ENCODE data around the gene DFFB.

Gene DFFB

DNA sequence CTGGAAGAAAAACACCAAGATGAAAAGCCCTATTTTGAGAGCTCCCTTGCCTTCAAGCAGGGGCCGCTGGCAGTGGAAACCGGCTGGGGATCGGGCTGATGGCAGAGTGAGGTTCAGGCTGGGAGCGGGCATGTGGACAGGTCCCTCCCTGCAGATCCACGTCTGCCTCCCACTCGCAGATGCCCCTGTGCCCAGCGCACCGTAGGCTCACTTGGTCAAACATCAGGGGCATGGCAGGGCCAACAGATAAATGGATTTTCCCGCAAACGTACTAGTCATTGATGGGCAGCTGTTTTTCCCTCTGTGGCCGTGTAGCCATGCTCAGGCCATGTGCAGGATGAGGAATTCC is 49.4 kb downstream of the DFFB start:
- Histone ChIP-seq H3K9ac (ENCODE audit: insufficient read length, low read depth) (no peak overlapping the region), H3K36me3 (ENCODE audit: insufficient read depth, insufficient read length, low read length) (peaks cover 2% of the 10 kb centered on the region), H3K4me3 (ENCODE audit: insufficient read length, low read depth) (no peak overlapping the region), H3K27me3 (ENCODE audit: insufficient read depth, insufficient read length) (no peaks in the 10 kb centered on the region), H3K4me1 (ENCODE audit: insufficient read depth, insufficient read length) (peaks cover 23% of the 10 kb centered on the region), H3K9me3 (ENCODE audit: insufficient read depth, low read length) (no peaks in the 10 kb centered on the region)
- TF ChIP-seq SUZ12 (IDR thresholded peaks at IDR 0.05; ENCODE audit: extremely low read depth, insufficient read depth, insufficient read length), result no peak
- TF ChIP-seq YY1 (IDR thresholded peaks at IDR 0.05; ENCODE audit: insufficient read depth, insufficient read length), result no peak
- no peak for TF ChIP-seq ZNF274 (IDR thresholded peaks at IDR 0.05; ENCODE audit: low read depth, low read length)
- no peak for DNase-seq (ENCODE audit: low read depth, low spot score)

DNA sequence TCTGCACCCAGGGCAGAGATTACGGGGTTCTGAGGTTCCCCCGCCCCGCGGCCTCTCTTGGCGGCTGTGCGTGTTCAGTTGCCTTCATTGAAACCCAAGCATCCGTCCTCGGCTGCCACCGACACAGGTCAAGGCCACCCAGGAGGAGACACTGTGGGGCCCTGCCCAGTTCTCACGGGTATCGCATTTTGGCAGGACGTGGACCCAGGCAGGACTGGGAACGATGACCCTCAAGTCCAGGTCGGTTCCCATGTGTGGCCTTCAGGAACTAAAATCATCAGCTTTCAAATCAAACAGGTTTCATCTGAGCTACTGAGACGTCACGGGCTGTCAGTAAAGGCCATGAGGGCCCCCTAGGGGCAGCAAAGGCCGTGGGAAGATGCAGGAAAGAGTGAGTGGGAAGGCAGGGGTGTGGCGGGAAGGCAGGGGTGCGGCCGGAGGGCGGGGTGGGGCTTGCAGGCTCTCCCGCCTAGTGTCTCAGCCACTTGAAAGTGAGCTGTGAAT is 49.8 kb downstream of the DFFB start:
- no peaks in the 10 kb centered on the region for H3K9me3 ChIP-seq (ENCODE audit: insufficient read depth, low read length)
- no peaks in the 10 kb centered on the region for H3K27me3 ChIP-seq (ENCODE audit: insufficient read depth, insufficient read length)
- H3K4me1 ChIP-seq (ENCODE audit: insufficient read depth, insufficient read length), result peaks cover 24% of the 10 kb centered on the region
- H3K36me3 ChIP-seq (ENCODE audit: insufficient read depth, insufficient read length, low read length), result peaks cover 2% of the 10 kb centered on the region
- TF ChIP-seq SUZ12 (IDR thresholded peaks at IDR 0.05; ENCODE audit: extremely low read depth, insufficient read depth, insufficient read length), result no peak
- no peak for TF ChIP-seq YY1 (IDR thresholded peaks at IDR 0.05; ENCODE audit: insufficient read depth, insufficient read length)
- no peak for TF ChIP-seq ZNF274 (IDR thresholded peaks at IDR 0.05; ENCODE audit: low read depth, low read length)
- H3K4me3 ChIP-seq (ENCODE audit: insufficient read length, low read depth), result no peak overlapping the region
- no peak overlapping the region for H3K9ac ChIP-seq (ENCODE audit: insufficient read length, low read depth)
- no peak for DNase-seq (ENCODE audit: low read depth, low spot score)

DNA sequence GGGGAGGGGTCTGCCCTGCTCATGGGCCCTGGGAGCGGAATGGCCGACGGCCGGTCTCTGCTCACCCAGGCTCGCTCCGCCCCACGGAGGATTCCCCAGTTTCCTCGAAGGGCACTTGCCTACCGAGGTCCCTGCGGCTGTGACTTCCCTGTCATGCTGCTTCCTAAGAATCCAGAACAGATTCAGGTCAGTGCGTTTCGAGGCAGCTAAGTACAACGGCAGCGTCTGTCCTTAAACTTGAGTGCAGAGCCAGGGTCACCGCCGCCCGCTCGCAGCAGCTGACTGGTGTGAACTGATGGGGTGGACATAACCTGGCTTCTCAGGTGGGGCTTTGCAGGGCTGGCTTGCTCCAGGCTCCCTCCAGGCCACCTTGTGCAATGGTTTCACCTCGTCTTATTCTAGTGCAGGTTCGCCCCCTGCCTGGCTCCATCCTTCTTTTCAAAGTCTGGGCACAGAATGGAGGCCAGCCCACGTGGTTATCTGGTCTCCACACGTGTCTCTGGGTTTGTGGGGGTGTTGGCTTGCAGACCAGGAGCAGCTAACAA is 50.4 kb downstream of the DFFB start:
- no peak for DNase-seq (ENCODE audit: low read depth, low spot score)
- Histone ChIP-seq H3K27me3 (ENCODE audit: insufficient read depth, insufficient read length) (no peaks in the 10 kb centered on the region), H3K9ac (ENCODE audit: insufficient read length, low read depth) (no peak overlapping the region), H3K4me1 (ENCODE audit: insufficient read depth, insufficient read length) (peaks cover 23% of the 10 kb centered on the region), H3K36me3 (ENCODE audit: insufficient read depth, insufficient read length, low read length) (peaks cover 2% of the 10 kb centered on the region), H3K4me3 (ENCODE audit: insufficient read length, low read depth) (no peak overlapping the region), H3K9me3 (ENCODE audit: insufficient read depth, low read length) (no peaks in the 10 kb centered on the region)
- no peak for TF ChIP-seq SUZ12 (IDR thresholded peaks at IDR 0.05; ENCODE audit: extremely low read depth, insufficient read depth, insufficient read length)
- no peak for TF ChIP-seq ZNF274 (IDR thresholded peaks at IDR 0.05; ENCODE audit: low read depth, low read length)
- TF ChIP-seq YY1 (IDR thresholded peaks at IDR 0.05; ENCODE audit: insufficient read depth, insufficient read length), result no peak

DNA sequence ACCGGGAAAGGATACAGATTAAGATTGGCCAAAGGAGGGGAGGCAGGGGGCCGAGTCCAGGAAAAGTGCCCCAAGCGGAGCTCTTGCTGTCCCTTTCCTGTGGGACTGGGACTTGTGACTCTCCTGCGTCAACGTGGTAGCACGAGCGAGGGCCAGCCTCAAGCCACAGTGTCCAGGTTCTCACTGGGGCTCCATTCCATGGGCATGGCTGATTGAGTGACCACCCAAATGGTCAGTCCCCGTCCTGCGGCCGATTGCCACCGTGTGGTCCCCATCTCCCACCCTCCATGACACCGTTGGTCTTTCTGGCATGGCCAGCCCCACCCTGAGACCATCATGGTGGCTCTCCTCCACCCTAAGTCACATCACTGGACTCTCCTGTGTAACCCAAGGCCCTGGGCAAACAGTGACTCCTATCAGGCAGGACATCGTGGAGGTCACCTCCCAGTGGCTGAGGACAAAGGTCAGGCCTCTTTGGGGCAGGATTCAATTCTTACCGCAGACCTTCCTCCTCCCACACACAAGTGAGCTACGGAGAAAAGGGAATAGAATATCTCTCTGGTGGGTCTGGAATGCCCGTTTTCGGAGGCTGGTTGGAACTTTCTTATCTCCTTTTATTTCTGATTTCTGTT is 51.7 kb downstream of the DFFB start:
- Histone ChIP-seq H3K4me1 (ENCODE audit: insufficient read depth, insufficient read length) (peaks cover 17% of the 10 kb centered on the region), H3K4me3 (ENCODE audit: insufficient read length, low read depth) (no peak overlapping the region)

DNA sequence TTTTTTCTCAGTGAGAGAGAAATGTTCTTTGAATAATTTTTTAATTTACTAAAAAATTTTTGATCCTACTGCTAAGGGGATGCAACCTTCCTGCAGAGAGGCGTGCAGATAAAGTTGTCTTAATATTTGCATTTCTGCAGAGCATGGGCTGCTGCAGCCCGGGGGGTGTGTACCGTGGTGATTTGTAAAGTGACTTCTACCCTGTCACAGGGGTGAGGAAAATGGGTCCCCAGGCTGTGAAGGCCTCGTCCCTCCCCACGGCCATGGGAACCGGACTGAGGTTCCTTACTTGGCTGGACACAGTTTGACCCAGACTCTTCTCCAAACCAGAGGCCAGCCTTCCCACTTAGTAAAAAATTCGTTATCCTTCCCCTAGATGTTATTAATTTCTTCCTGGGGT is 52.3 kb downstream of the DFFB start:
- Histone ChIP-seq H3K4me1 (ENCODE audit: insufficient read depth, insufficient read length) (peaks cover 17% of the 10 kb centered on the region), H3K9me3 (ENCODE audit: insufficient read depth, low read length) (no peaks in the 10 kb centered on the region), H3K36me3 (ENCODE audit: insufficient read depth, insufficient read length, low read length) (no peaks in the 10 kb centered on the region), H3K4me3 (ENCODE audit: insufficient read length, low read depth) (no peak overlapping the region), H3K9ac (ENCODE audit: insufficient read length, low read depth) (no peak overlapping the region), H3K27me3 (ENCODE audit: insufficient read depth, insufficient read length) (no peaks in the 10 kb centered on the region)
- TF ChIP-seq YY1 (IDR thresholded peaks at IDR 0.05; ENCODE audit: insufficient read depth, insufficient read length) (no peak), SUZ12 (IDR thresholded peaks at IDR 0.05; ENCODE audit: extremely low read depth, insufficient read depth, insufficient read length) (no peak), ZNF274 (IDR thresholded peaks at IDR 0.05; ENCODE audit: low read depth, low read length) (no peak)
- no peak for DNase-seq (ENCODE audit: low read depth, low spot score)

More for the DNA sequence above, 51.7 kb downstream of the DFFB start:
- no peak overlapping the region for H3K9ac ChIP-seq (ENCODE audit: insufficient read length, low read depth)
- H3K9me3 ChIP-seq (ENCODE audit: insufficient read depth, low read length), result no peaks in the 10 kb centered on the region
- no peaks in the 10 kb centered on the region for H3K27me3 ChIP-seq (ENCODE audit: insufficient read depth, insufficient read length)
- TF ChIP-seq SUZ12 (IDR thresholded peaks at IDR 0.05; ENCODE audit: extremely low read depth, insufficient read depth, insufficient read length) (no peak), YY1 (IDR thresholded peaks at IDR 0.05; ENCODE audit: insufficient read depth, insufficient read length) (no peak), ZNF274 (IDR thresholded peaks at IDR 0.05; ENCODE audit: low read depth, low read length) (no peak)
- no peak for DNase-seq (ENCODE audit: low read depth, low spot score)
- peaks cover 2% of the 10 kb centered on the region for H3K36me3 ChIP-seq (ENCODE audit: insufficient read depth, insufficient read length, low read length)

DNA sequence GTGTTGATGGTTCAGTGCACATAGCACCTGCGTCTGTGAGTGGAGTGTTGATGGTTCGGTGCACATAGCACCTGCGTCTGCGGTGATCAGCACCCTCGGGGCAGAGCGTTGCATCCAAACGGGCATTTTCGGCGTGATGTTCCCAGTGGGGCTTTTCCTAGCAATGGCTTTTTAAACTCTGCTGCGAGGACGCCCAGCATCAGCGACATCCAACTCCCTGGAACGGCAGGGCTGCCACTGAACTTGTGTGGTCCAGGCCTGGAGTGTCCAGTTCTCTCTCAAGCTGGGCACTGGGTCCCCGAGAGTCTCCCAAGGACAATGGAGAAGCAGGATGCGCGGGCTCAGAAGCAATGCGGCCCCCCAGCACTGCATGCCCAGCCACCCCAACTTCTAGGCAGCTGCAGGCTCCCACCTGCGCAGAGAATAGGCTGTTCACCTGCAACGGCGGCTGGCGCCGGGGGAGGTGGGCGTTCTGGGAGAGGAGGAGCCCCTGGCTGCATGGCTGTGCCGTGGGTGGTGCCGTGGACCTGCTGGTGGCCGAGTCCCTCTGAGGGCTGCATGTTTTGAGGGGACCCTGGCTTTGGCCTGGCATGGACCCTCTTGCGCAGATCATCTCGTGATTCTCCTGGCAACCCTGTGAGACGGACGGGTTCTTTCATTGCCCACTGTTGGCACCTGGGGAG is 52.9 kb downstream of the DFFB start:
- peaks cover 17% of the 10 kb centered on the region for H3K4me1 ChIP-seq (ENCODE audit: insufficient read depth, insufficient read length)
- DNase-seq (ENCODE audit: low read depth, low spot score), result no peak
- no peaks in the 10 kb centered on the region for H3K27me3 ChIP-seq (ENCODE audit: insufficient read depth, insufficient read length)
- H3K36me3 ChIP-seq (ENCODE audit: insufficient read depth, insufficient read length, low read length), result no peaks in the 10 kb centered on the region
- no peak overlapping the region for H3K4me3 ChIP-seq (ENCODE audit: insufficient read length, low read depth)
- H3K9me3 ChIP-seq (ENCODE audit: insufficient read depth, low read length), result no peaks in the 10 kb centered on the region
- no peak for TF ChIP-seq ZNF274 (IDR thresholded peaks at IDR 0.05; ENCODE audit: low read depth, low read length)
- no peak for TF ChIP-seq YY1 (IDR thresholded peaks at IDR 0.05; ENCODE audit: insufficient read depth, insufficient read length)
- no peak for TF ChIP-seq SUZ12 (IDR thresholded peaks at IDR 0.05; ENCODE audit: extremely low read depth, insufficient read depth, insufficient read length)
- no peak overlapping the region for H3K9ac ChIP-seq (ENCODE audit: insufficient read length, low read depth)

Measured in NT2/D1 (cell line).